SK-N-SH (cell line): ENCODE results near the gene GASK1A.

Source experiments
- EP300 ChIP-seq, 2 experiments: IDR thresholded peaks; 2 replicates each; pipeline versions ENCODE4 v1.4.0 to v1.6.1; 2012; ENCODE audit warnings: borderline replicate concordance in 1 of 2, low read depth in 1 of 2, low read length in 1 of 2
- GABPA ChIP-seq: IDR thresholded peaks from 2 replicates; pipeline ENCODE4 v1.4.0; 2012; ENCODE audit warnings: low read depth, mild to moderate bottlenecking
- JUND ChIP-seq: IDR thresholded peaks from 2 replicates; pipeline ENCODE4 v1.4.0; 2012
- MXI1 ChIP-seq: IDR thresholded peaks from 2 replicates; pipeline ENCODE4 v1.6.1; 2012; ENCODE audit warnings: mild to moderate bottlenecking, low read depth, low read length, improper control_type of control experiment
- RCOR1 ChIP-seq: fragments of 150-350 bp; IDR thresholded peaks from 2 replicates; pipeline ENCODE4 v1.6.1; 2017; ENCODE audit warnings: antibody characterized with exemption, low read length
- RFX5 ChIP-seq: IDR thresholded peaks from 2 replicates; pipeline ENCODE4 v1.6.1; 2012; ENCODE audit warnings: mild to moderate bottlenecking, improper control_type of control experiment, low read length
- RXRA ChIP-seq: IDR thresholded peaks from 2 replicates; pipeline ENCODE4 v1.4.0; 2012; ENCODE audit warnings: low read depth, mild to moderate bottlenecking, borderline replicate concordance
- SIN3A ChIP-seq: IDR thresholded peaks from 2 replicates; pipeline ENCODE4 v1.6.1; 2012; ENCODE audit warnings: low read depth, mild to moderate bottlenecking, low read length, moderate library complexity, borderline replicate concordance
- SMC3 ChIP-seq: IDR thresholded peaks from 2 replicates; pipeline ENCODE4 v1.6.1; 2012; ENCODE audit warnings: low read depth, low read length, improper control_type of control experiment
- TAF1 ChIP-seq: IDR thresholded peaks from 2 replicates; pipeline ENCODE4 v1.6.1; 2012; ENCODE audit warnings: low read depth, mild to moderate bottlenecking, low read length, moderate library complexity, borderline replicate concordance
- YY1 ChIP-seq: IDR thresholded peaks from 2 replicates; pipeline ENCODE4 v1.4.0; 2012; ENCODE audit warnings: low read depth, mild to moderate bottlenecking
- TF ChIP-seq, protein P1 (sequence below): fragments of 200-600 bp; sonication (generic); IDR thresholded peaks from 2 replicates; pipeline ENCODE4 v1.6.1; 2017; ENCODE audit warnings: antibody characterized with exemption, mild to moderate bottlenecking, moderate library complexity
- TF ChIP-seq, protein P2 (sequence below): IDR thresholded peaks from 2 replicates; pipeline ENCODE4 v1.6.1; 2012; ENCODE audit warnings: mild to moderate bottlenecking, low read depth, low read length, moderate library complexity
- TF ChIP-seq, protein P3 (sequence below): IDR thresholded peaks from 2 replicates; pipeline ENCODE4 v1.4.0; 2012; ENCODE audit warnings: low read depth

DNA sequence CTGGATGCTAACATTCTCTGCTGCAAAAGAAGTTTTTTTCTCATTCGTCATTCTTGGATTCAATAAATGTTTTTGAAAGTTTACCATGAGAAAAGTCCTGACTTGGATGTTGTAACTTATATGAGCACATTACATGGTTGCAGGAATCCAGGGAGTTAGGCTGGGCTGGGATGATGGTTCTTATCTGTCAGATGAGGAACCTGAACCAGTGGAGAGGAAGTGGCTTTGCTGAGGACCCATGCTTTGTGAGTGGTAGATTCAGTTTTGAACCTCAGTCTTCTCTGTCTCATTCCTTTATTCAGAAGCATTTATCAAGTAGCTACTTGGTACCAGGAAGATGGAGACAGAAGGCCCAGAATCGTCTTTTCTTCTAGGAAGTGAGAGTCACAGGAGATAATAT is 3.7 kb upstream of the GASK1A start:
- TF ChIP-seq YY1 (no peak), SIN3A (no peak), MXI1 (no peak), JUND (no peak), EP300 (IDR thresholded peaks at IDR 0.05; ENCODE audit: borderline replicate concordance in 1 of 2, low read depth in 1 of 2, low read length in 1 of 2) (no peak), RCOR1 (no peak), GABPA (no peak), TAF1 (no peak), SMC3 (no peak), RFX5 (no peak), RXRA (no peak)
- TF ChIP-seq, protein P1, sequence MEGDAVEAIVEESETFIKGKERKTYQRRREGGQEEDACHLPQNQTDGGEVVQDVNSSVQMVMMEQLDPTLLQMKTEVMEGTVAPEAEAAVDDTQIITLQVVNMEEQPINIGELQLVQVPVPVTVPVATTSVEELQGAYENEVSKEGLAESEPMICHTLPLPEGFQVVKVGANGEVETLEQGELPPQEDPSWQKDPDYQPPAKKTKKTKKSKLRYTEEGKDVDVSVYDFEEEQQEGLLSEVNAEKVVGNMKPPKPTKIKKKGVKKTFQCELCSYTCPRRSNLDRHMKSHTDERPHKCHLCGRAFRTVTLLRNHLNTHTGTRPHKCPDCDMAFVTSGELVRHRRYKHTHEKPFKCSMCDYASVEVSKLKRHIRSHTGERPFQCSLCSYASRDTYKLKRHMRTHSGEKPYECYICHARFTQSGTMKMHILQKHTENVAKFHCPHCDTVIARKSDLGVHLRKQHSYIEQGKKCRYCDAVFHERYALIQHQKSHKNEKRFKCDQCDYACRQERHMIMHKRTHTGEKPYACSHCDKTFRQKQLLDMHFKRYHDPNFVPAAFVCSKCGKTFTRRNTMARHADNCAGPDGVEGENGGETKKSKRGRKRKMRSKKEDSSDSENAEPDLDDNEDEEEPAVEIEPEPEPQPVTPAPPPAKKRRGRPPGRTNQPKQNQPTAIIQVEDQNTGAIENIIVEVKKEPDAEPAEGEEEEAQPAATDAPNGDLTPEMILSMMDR = no peak
- TF ChIP-seq, protein P2, sequence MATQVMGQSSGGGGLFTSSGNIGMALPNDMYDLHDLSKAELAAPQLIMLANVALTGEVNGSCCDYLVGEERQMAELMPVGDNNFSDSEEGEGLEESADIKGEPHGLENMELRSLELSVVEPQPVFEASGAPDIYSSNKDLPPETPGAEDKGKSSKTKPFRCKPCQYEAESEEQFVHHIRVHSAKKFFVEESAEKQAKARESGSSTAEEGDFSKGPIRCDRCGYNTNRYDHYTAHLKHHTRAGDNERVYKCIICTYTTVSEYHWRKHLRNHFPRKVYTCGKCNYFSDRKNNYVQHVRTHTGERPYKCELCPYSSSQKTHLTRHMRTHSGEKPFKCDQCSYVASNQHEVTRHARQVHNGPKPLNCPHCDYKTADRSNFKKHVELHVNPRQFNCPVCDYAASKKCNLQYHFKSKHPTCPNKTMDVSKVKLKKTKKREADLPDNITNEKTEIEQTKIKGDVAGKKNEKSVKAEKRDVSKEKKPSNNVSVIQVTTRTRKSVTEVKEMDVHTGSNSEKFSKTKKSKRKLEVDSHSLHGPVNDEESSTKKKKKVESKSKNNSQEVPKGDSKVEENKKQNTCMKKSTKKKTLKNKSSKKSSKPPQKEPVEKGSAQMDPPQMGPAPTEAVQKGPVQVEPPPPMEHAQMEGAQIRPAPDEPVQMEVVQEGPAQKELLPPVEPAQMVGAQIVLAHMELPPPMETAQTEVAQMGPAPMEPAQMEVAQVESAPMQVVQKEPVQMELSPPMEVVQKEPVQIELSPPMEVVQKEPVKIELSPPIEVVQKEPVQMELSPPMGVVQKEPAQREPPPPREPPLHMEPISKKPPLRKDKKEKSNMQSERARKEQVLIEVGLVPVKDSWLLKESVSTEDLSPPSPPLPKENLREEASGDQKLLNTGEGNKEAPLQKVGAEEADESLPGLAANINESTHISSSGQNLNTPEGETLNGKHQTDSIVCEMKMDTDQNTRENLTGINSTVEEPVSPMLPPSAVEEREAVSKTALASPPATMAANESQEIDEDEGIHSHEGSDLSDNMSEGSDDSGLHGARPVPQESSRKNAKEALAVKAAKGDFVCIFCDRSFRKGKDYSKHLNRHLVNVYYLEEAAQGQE = no peak
- TF ChIP-seq, protein P3, sequence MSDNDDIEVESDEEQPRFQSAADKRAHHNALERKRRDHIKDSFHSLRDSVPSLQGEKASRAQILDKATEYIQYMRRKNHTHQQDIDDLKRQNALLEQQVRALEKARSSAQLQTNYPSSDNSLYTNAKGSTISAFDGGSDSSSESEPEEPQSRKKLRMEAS = no peak
